Neural progenitor cell (in vitro differentiated cells): ENCODE measurements around the gene PTGR2. TPM values are rescaled to one million over a fixed set of nuclear protein-coding genes. Genes with fewer than 3 reads are reported as not detected.
"Not testable (repeated sequence)": the region's sequence is repeated elsewhere in the genome, so short reads cannot be mapped to it uniquely, and the experiment has no call there.

ENCODE experiments used
- DNase-seq: peaks from one replicate; pipeline ENCODE4 v3.0.0-alpha.2; 2016; ENCODE audit warnings: low spot score
- H2AFZ ChIP-seq: fragments of 200-600 bp; sonication (generic); replicated peaks from 2 replicates; pipeline ENCODE4 v1.6.1; 2016; ENCODE audit warnings: antibody characterized with exemption
- H3F3A ChIP-seq: fragments of 200-600 bp; sonication (generic); 2 replicates; pipeline ENCODE4 v1.6.1; 2016; ENCODE audit warnings: antibody characterized with exemption, low read depth
- H3K27ac ChIP-seq: fragments of 200-600 bp; sonication (generic); 2 replicates; pipeline ENCODE4 v1.5.1; 2016; ENCODE audit warnings: mild to moderate bottlenecking
- H3K27me3 ChIP-seq: fragments of 200-600 bp; sonication (generic); 2 replicates; pipeline ENCODE4 v1.6.1; 2016; ENCODE audit warnings: mild to moderate bottlenecking, moderate library complexity
- H3K36me3 ChIP-seq: fragments of 200-600 bp; sonication (generic); 2 replicates; pipeline ENCODE4 v1.5.1; 2016
- H3K4me1 ChIP-seq: fragments of 200-600 bp; sonication (generic); 2 replicates; pipeline ENCODE4 v1.6.1; 2016; ENCODE audit warnings: mixed run types
- H3K4me2 ChIP-seq: fragments of 200-600 bp; sonication (generic); 2 replicates; pipeline ENCODE4 v1.6.1; 2016
- H3K4me3 ChIP-seq: fragments of 200-600 bp; sonication (generic); 2 replicates; pipeline ENCODE4 v1.5.1; 2016
- H3K79me2 ChIP-seq: fragments of 200-600 bp; sonication (generic); 2 replicates; pipeline ENCODE4 v1.6.1; 2016; ENCODE audit warnings: low read depth
- H3K9ac ChIP-seq: fragments of 200-600 bp; sonication (generic); 2 replicates; pipeline ENCODE4 v1.6.1; 2016
- H3K9me3 ChIP-seq: fragments of 200-600 bp; sonication (generic); 2 replicates; pipeline ENCODE4 v1.5.1; 2016; ENCODE audit warnings: low read depth
- H4K20me1 ChIP-seq: fragments of 200-600 bp; sonication (generic); 2 replicates; pipeline ENCODE4 v1.6.1; 2016; ENCODE audit warnings: low read depth
- H3K27ac Mint-ChIP-seq: 3 replicates; pipeline ENCODE4 v1.8.0; 2021; ENCODE audit warnings: mixed read lengths
- H3K27me3 Mint-ChIP-seq: 2 replicates; pipeline ENCODE4 v1.8.0; 2022; ENCODE audit warnings: low read depth, mild to moderate bottlenecking, inconsistent platforms, moderate library complexity, mixed read lengths; ENCODE audit not compliant: insufficient read depth
- H3K36me3 Mint-ChIP-seq: 3 replicates; pipeline ENCODE4 v1.8.0; 2021; ENCODE audit warnings: mixed read lengths
- H3K4me1 Mint-ChIP-seq: 3 replicates; pipeline ENCODE4 v1.8.0; 2021; ENCODE audit warnings: mixed read lengths
- H3K4me3 Mint-ChIP-seq: 3 replicates; pipeline ENCODE4 v1.8.0; 2021; ENCODE audit warnings: mild to moderate bottlenecking, moderate library complexity, mixed read lengths
- H3K9me3 Mint-ChIP-seq: 3 replicates; pipeline ENCODE4 v1.8.0; 2020; ENCODE audit warnings: mixed read lengths
- CTCF ChIP-seq: fragments of 200-600 bp; sonication (generic); IDR thresholded peaks from 2 replicates; pipeline ENCODE4 v1.5.1; 2017; ENCODE audit warnings: antibody characterized with exemption, mild to moderate bottlenecking
- EZH2 ChIP-seq: fragments of 200-600 bp; sonication (generic); IDR thresholded peaks from 2 replicates; pipeline ENCODE4 v1.6.1; 2017; ENCODE audit warnings: antibody characterized with exemption, mild to moderate bottlenecking, moderate library complexity
- EZH2phosphoT487 ChIP-seq: fragments of 200-600 bp; sonication (generic); IDR thresholded peaks from 2 replicates; pipeline ENCODE4 v1.6.1; 2017; ENCODE audit warnings: antibody characterized with exemption
- total RNA-seq: library from RNA; depleted of rRNA; stranded (reverse); fragments of >200 nt; gene quantifications from 2 replicates; pipeline ENCODE4 v1.2.3, GENCODE V29; 2015; ENCODE audit warnings: low replicate concordance

PTGR2 gene
- total RNA-seq, 1 donor from 2014 or later, result 87.2 TPM

GRCh38 chr14:73909681-73910080, 58.0 kb downstream of the PTGR2 start:
- Histone ChIP-seq H3K79me2 (no peaks in the 10 kb centered on the region), H3F3A (no peaks in the 10 kb centered on the region), H3K9ac (no peak overlapping the region), H4K20me1 (peaks cover 3% of the 10 kb centered on the region), H2AFZ (no peak overlapping the region), H3K4me3 (no peak overlapping the region), H3K27ac (no peak overlapping the region), H3K4me1 (no peaks in the 10 kb centered on the region), H3K9me3 (no peaks in the 10 kb centered on the region), H3K27me3 (no peaks in the 10 kb centered on the region), H3K36me3 (peaks cover 25% of the 10 kb centered on the region), H3K4me2 (no peak overlapping the region)
- DNase-seq, result no peak
- Mint-ChIP-seq H3K27me3 (no peaks in the 10 kb centered on the region), H3K27ac (no peak overlapping the region), H3K4me1 (no peaks in the 10 kb centered on the region), H3K36me3 (peaks cover 31% of the 10 kb centered on the region), H3K4me3 (no peak overlapping the region), H3K9me3 (no peaks in the 10 kb centered on the region)
- TF ChIP-seq EZH2 (no peak), EZH2phosphoT487 (no peak), CTCF (no peak)

- Mint-ChIP-seq H3K9me3 (no peaks in the 10 kb centered on the region), H3K27ac (no peak overlapping the region), H3K36me3 (peaks cover 35% of the 10 kb centered on the region), H3K27me3 (no peaks in the 10 kb centered on the region), H3K4me3 (no peak overlapping the region), H3K4me1 (no peaks in the 10 kb centered on the region)
- peaks cover 3% of the 10 kb centered on the region for H3K79me2 ChIP-seq
- H3K27me3 ChIP-seq, result no peaks in the 10 kb centered on the region
- no peaks in the 10 kb centered on the region for H3F3A ChIP-seq
- peaks cover 25% of the 10 kb centered on the region for H3K36me3 ChIP-seq
- H3K9ac ChIP-seq, result no peak overlapping the region
- TF ChIP-seq EZH2phosphoT487 (no peak), CTCF (no peak), EZH2 (no peak)
- peaks cover 3% of the 10 kb centered on the region for H4K20me1 ChIP-seq
- no peak overlapping the region for H2AFZ ChIP-seq
- no peak overlapping the region for H3K4me2 ChIP-seq
- no peak for DNase-seq
- H3K4me1 ChIP-seq, result no peaks in the 10 kb centered on the region
- H3K9me3 ChIP-seq, result no peaks in the 10 kb centered on the region
- H3K4me3 ChIP-seq, result no peak overlapping the region
- H3K27ac ChIP-seq, result no peak overlapping the region
Observed at GRCh38 chr14:73913256-73913655, 61.6 kb downstream of the PTGR2 start.

GRCh38 chr14:73916324-73916723, 64.7 kb downstream of the PTGR2 start:
- peaks cover 14% of the 10 kb centered on the region for H3K36me3 ChIP-seq
- H3K79me2 ChIP-seq, result peaks cover 3% of the 10 kb centered on the region
- DNase-seq, result no peak
- H3K9me3 ChIP-seq, result no peaks in the 10 kb centered on the region
- no peak overlapping the region for H3K27ac ChIP-seq
- H3K9me3 Mint-ChIP-seq, result no peaks in the 10 kb centered on the region
- H3K4me3 Mint-ChIP-seq, result no peak overlapping the region
- peaks cover 10% of the 10 kb centered on the region for H4K20me1 ChIP-seq
- no peak overlapping the region for H3K4me2 ChIP-seq
- TF ChIP-seq EZH2phosphoT487 (no peak), EZH2 (no peak), CTCF (no peak)
- H3K36me3 Mint-ChIP-seq, result peaks cover 25% of the 10 kb centered on the region
- H3K9ac ChIP-seq, result no peak overlapping the region
- H2AFZ ChIP-seq, result no peak overlapping the region
- no peaks in the 10 kb centered on the region for H3K27me3 ChIP-seq
- no peaks in the 10 kb centered on the region for H3K4me1 ChIP-seq
- no peak overlapping the region for H3K27ac Mint-ChIP-seq
- no peak overlapping the region for H3K4me3 ChIP-seq
- no peaks in the 10 kb centered on the region for H3F3A ChIP-seq
- H3K4me1 Mint-ChIP-seq, result no peaks in the 10 kb centered on the region
- no peaks in the 10 kb centered on the region for H3K27me3 Mint-ChIP-seq

- not testable (repeated sequence) for H3K9me3 Mint-ChIP-seq, H3K4me3 Mint-ChIP-seq, H3K4me2 ChIP-seq
Observed at GRCh38 chr14:73919457-73919856, 67.8 kb downstream of the PTGR2 start.

More at GRCh38 chr14:73919457-73919856, 67.8 kb downstream of the PTGR2 start:
- H3K9ac ChIP-seq, H2AFZ ChIP-seq, H3K27me3 Mint-ChIP-seq, H3F3A ChIP-seq, H3K9me3 ChIP-seq, H3K4me1 ChIP-seq, DNase-seq, H3K79me2 ChIP-seq, H3K27ac ChIP-seq, H3K27me3 ChIP-seq, H3K27ac Mint-ChIP-seq, H3K4me1 Mint-ChIP-seq, H3K4me3 ChIP-seq: not testable (repeated sequence)
- H3K36me3 ChIP-seq, result peaks cover 13% of the 10 kb centered on the region
- H3K36me3 Mint-ChIP-seq, result peaks cover 16% of the 10 kb centered on the region
- peaks cover 14% of the 10 kb centered on the region for H4K20me1 ChIP-seq
